Loucy (cell line): Measurements from ENCODE around the gene ALDH3A2.

Experiments
- H2AFZ ChIP-seq: fragments of 200-600 bp; sonication (generic); 2 replicates; pipeline ENCODE4 v1.6.0; 2016; ENCODE audit warnings: antibody characterized with exemption, mild to moderate bottlenecking, low read length, moderate library complexity
- H3F3A ChIP-seq: fragments of 200-600 bp; 2 replicates; pipeline ENCODE4 v1.6.0; 2016; ENCODE audit warnings: antibody characterized with exemption, low read depth, mild to moderate bottlenecking
- H3K27me3 ChIP-seq: fragments of 200-600 bp; sonication (generic); 2 replicates; pipeline ENCODE4 v1.6.1; 2014; ENCODE audit warnings: low read length, mild to moderate bottlenecking; ENCODE audit not compliant: insufficient read depth, poor library complexity, severe bottlenecking
- H3K36me3 ChIP-seq: fragments of 200-600 bp; sonication (generic); 2 replicates; pipeline ENCODE4 v1.6.1; 2016; ENCODE audit warnings: low read length; ENCODE audit not compliant: insufficient read depth
- H3K4me1 ChIP-seq: fragments of 200-600 bp; sonication (generic); 2 replicates; pipeline ENCODE4 v1.5.1; 2014; ENCODE audit warnings: low read length, mild to moderate bottlenecking; ENCODE audit not compliant: insufficient read depth, poor library complexity, severe bottlenecking
- H3K4me2 ChIP-seq: fragments of 200-600 bp; sonication (generic); 2 replicates; pipeline ENCODE4 v1.6.0; 2014; ENCODE audit warnings: antibody characterized with exemption, low read length, low read depth, mild to moderate bottlenecking; ENCODE audit not compliant: poor library complexity, severe bottlenecking
- H3K4me3 ChIP-seq: fragments of 200-600 bp; sonication (generic); 2 replicates; pipeline ENCODE4 v1.5.1; 2014; ENCODE audit warnings: low read length, mild to moderate bottlenecking, mixed read lengths; ENCODE audit not compliant: poor library complexity, severe bottlenecking
- H3K79me2 ChIP-seq: fragments of 200-600 bp; sonication (generic); 2 replicates; pipeline ENCODE4 v1.6.1; 2014; ENCODE audit warnings: low read length; ENCODE audit not compliant: insufficient read depth
- H3K9ac ChIP-seq: fragments of 200-600 bp; sonication (generic); 2 replicates; pipeline ENCODE4 v1.6.0; 2014; ENCODE audit warnings: mild to moderate bottlenecking, low read depth, low read length, moderate library complexity; ENCODE audit not compliant: poor library complexity, severe bottlenecking
- H3K9me2 ChIP-seq: fragments of 200-600 bp; sonication (generic); replicated peaks from 2 replicates; pipeline ENCODE4 v1.6.1; 2016; ENCODE audit warnings: low read depth, low read length, mixed read lengths
- H3K9me3 ChIP-seq: fragments of 200-600 bp; sonication (generic); 2 replicates; pipeline ENCODE4 v1.6.1; 2014; ENCODE audit warnings: mild to moderate bottlenecking, antibody characterized with exemption, low read length, low read depth; ENCODE audit not compliant: insufficient read depth
- H4K20me1 ChIP-seq: fragments of 200-600 bp; sonication (generic); 2 replicates; pipeline ENCODE4 v1.6.0; 2014; ENCODE audit warnings: antibody characterized with exemption, low read length, mild to moderate bottlenecking; ENCODE audit not compliant: insufficient read depth, poor library complexity, severe bottlenecking
- EZH2phosphoT487 ChIP-seq: fragments of 200-600 bp; IDR thresholded peaks from 2 replicates; pipeline ENCODE4 v1.6.1; 2018; ENCODE audit warnings: antibody characterized with exemption, mild to moderate bottlenecking, moderate library complexity, borderline replicate concordance
- TF ChIP-seq, protein P1 (sequence below): fragments of 200-600 bp; sonication (generic); conservative IDR thresholded peaks from 2 replicates; pipeline ENCODE4 v1.5.1; 2014; ENCODE audit warnings: mild to moderate bottlenecking, antibody characterized with exemption, low read length

The ALDH3A2 gene

DNA sequence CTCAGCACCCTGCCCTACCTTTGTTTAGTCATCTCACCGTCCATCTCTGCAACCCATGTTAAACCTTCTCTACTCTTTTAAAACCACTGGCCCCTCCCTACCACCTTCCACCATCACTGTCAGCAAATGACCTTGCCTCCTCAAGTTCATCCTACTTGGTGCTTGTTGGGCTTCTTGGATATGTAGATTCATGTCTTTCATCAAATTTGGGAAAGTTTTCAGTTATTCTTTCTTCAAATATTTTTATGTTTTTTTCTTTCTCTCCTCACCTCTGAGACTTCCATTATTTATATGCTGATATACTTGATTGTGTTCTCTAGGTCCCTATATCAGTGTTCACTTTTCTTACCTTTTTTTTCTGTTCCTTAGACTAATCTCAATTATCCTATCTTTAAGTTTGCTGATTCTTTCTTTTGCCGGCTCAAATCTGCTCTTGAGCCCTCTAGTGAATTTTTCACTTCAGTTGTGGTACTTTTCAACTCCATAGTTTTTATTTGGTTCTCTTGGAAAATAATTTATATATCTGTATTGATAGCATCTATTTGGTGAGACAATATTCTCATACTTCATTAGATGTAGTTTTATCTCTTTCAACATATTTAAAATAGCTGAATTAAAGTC lies 28.7 kb upstream of the ALDH3A2 start:
- Histone ChIP-seq H3K79me2 (no peaks in the 10 kb centered on the region), H3K36me3 (no peaks in the 10 kb centered on the region), H3K9me3 (peaks cover 13% of the 10 kb centered on the region; the same call in 1 of the 2 replicates), H3K9me2 (no peaks in the 10 kb centered on the region), H4K20me1 (no peaks in the 10 kb centered on the region), H3K4me2 (no peak overlapping the region), H3F3A (no peaks in the 10 kb centered on the region), H2AFZ (no peak overlapping the region), H3K4me3 (no peak overlapping the region), H3K4me1 (no peaks in the 10 kb centered on the region), H3K27me3 (no peaks in the 10 kb centered on the region), H3K9ac (no peak overlapping the region)
- TF ChIP-seq EZH2phosphoT487 = no peak
- TF ChIP-seq, protein P1, sequence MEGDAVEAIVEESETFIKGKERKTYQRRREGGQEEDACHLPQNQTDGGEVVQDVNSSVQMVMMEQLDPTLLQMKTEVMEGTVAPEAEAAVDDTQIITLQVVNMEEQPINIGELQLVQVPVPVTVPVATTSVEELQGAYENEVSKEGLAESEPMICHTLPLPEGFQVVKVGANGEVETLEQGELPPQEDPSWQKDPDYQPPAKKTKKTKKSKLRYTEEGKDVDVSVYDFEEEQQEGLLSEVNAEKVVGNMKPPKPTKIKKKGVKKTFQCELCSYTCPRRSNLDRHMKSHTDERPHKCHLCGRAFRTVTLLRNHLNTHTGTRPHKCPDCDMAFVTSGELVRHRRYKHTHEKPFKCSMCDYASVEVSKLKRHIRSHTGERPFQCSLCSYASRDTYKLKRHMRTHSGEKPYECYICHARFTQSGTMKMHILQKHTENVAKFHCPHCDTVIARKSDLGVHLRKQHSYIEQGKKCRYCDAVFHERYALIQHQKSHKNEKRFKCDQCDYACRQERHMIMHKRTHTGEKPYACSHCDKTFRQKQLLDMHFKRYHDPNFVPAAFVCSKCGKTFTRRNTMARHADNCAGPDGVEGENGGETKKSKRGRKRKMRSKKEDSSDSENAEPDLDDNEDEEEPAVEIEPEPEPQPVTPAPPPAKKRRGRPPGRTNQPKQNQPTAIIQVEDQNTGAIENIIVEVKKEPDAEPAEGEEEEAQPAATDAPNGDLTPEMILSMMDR = no peak

- Histone ChIP-seq H3K9me3 (peaks cover 13% of the 10 kb centered on the region; the same call in 1 of the 2 replicates), H3K4me2 (no peak overlapping the region), H3F3A (no peaks in the 10 kb centered on the region), H3K36me3 (no peaks in the 10 kb centered on the region), H3K9ac (no peak overlapping the region), H4K20me1 (no peaks in the 10 kb centered on the region), H3K4me1 (no peaks in the 10 kb centered on the region), H3K4me3 (no peak overlapping the region), H3K79me2 (no peaks in the 10 kb centered on the region), H3K9me2 (no peaks in the 10 kb centered on the region), H3K27me3 (no peaks in the 10 kb centered on the region), H2AFZ (no peak overlapping the region)
- TF ChIP-seq, protein P1 = no peak
- no peak for TF ChIP-seq EZH2phosphoT487
Measured at GRCh38 chr17:19621697-19622096, 26.9 kb upstream of the ALDH3A2 start.

GRCh38 chr17:19626079-19626478 lies 22.5 kb upstream of the ALDH3A2 start:
- no peaks in the 10 kb centered on the region for H3K9me2 ChIP-seq
- no peaks in the 10 kb centered on the region for H3K36me3 ChIP-seq
- no peak overlapping the region for H3K4me3 ChIP-seq
- no peak overlapping the region for H3K4me2 ChIP-seq
- no peaks in the 10 kb centered on the region for H3K4me1 ChIP-seq
- H3K27me3 ChIP-seq = no peaks in the 10 kb centered on the region
- H3K79me2 ChIP-seq = no peaks in the 10 kb centered on the region
- no peaks in the 10 kb centered on the region for H3F3A ChIP-seq
- no peak overlapping the region for H3K9ac ChIP-seq
- H2AFZ ChIP-seq = no peak overlapping the region
- no peaks in the 10 kb centered on the region for H3K9me3 ChIP-seq
- TF ChIP-seq, protein P1 = no peak
- no peak for TF ChIP-seq EZH2phosphoT487
- no peaks in the 10 kb centered on the region for H4K20me1 ChIP-seq
